Activated naive CD4-positive, alpha-beta T cell treated with anti-CD3 and anti-CD28 coated beads for 36 hours (primary cell): Measurements from ENCODE around the gene MARCO. TPM values are rescaled to one million over a fixed set of nuclear protein-coding genes. Genes with fewer than 3 reads are reported as not detected.

Experiments
- CTCF ChIA-PET: fragments of 350-600 bp; sonication (Branson Sonifier 250); formaldehyde crosslinking; loops from one replicate; lab custom pipeline; 2021; ENCODE audit warnings: antibody characterized with exemption; lab: Charles Lee
- DNase-seq: peaks from one replicate; pipeline ENCODE4 v3.0.0-alpha.2; 2020
- H3K27ac Mint-ChIP-seq: one replicate; pipeline ENCODE4 v1.8.0; 2021; ENCODE audit warnings: mild to moderate bottlenecking, mixed read lengths
- H3K27me3 Mint-ChIP-seq: one replicate; pipeline ENCODE4 v1.8.0; 2021; ENCODE audit warnings: low read depth, mixed read lengths
- H3K36me3 Mint-ChIP-seq: one replicate; pipeline ENCODE4 v1.8.0; 2021; ENCODE audit warnings: low read depth, mixed read lengths
- H3K4me1 Mint-ChIP-seq: one replicate; pipeline ENCODE4 v1.8.0; 2021; ENCODE audit warnings: low read depth, mixed read lengths
- H3K4me3 Mint-ChIP-seq: one replicate; pipeline ENCODE4 v1.8.0; 2021; ENCODE audit warnings: mild to moderate bottlenecking, moderate library complexity, mixed read lengths
- H3K9me3 Mint-ChIP-seq: one replicate; pipeline ENCODE4 v1.8.0; 2021; ENCODE audit warnings: mixed read lengths
- intact Hi-C: fragments of 100-400 bp; cut with micrococcal nuclease; formaldehyde crosslinking; loops from one replicate; pipeline ENCODE4 v1.15.1; 2023
- total RNA-seq, 2 experiments: library from RNA; stranded (reverse); gene quantifications; one replicate each; pipeline ENCODE4 v1.2.3, GENCODE V29; 2021

MARCO gene
- total RNA-seq, 2 experiments from 2014 or later, result not detected

DNA sequence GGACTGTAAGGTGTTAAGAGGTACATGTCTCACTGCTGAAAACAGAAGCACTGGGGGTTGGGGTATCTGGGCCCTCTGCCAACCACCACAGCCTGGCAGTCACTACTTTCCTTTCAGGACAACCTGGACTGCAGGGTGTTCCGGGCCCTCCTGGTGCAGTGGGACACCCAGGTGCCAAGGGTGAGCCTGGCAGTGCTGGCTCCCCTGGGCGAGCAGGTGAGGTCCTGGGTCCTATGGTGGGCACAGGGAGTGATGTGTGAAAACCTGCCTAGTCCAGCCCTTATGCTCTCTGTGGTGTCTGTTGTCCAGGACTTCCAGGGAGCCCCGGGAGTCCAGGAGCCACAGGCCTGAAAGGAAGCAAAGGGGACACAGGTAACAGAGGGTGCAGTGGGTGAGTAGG is 40.0 kb downstream of the MARCO start:
- Mint-ChIP-seq H3K4me3 (no peak overlapping the region), H3K4me1 (no peaks in the 10 kb centered on the region), H3K27ac (no peak overlapping the region), H3K36me3 (no peaks in the 10 kb centered on the region), H3K9me3 (peaks cover 2% of the 10 kb centered on the region), H3K27me3 (peaks cover 4% of the 10 kb centered on the region)
- intact Hi-C loops, result no loop called here
- no peak for DNase-seq
- CTCF ChIA-PET, result interaction anchor here (0.6 kb wide), 2 partner anchors 85 to 207 kb away, joined by 3 to 4 read pairs; no protein-coding TSS in a partner anchor

GRCh38 chr2:118983133-118983532 is 41.1 kb downstream of the MARCO start:
- CTCF ChIA-PET, result no interaction called here
- Mint-ChIP-seq H3K9me3 (no peaks in the 10 kb centered on the region), H3K36me3 (no peaks in the 10 kb centered on the region), H3K4me1 (no peaks in the 10 kb centered on the region), H3K27me3 (peaks cover 8% of the 10 kb centered on the region), H3K4me3 (no peak overlapping the region), H3K27ac (no peak overlapping the region)
- DNase-seq, result no peak
- intact Hi-C loops, result no loop called here

GRCh38 chr2:118983915-118984314 is 41.9 kb downstream of the MARCO start:
- H3K27me3 Mint-ChIP-seq, result peaks cover 8% of the 10 kb centered on the region
- H3K27ac Mint-ChIP-seq, result no peak overlapping the region
- DNase-seq, result no peak
- intact Hi-C loops, result no loop called here
- H3K9me3 Mint-ChIP-seq, result no peaks in the 10 kb centered on the region
- CTCF ChIA-PET, result no interaction called here
- H3K36me3 Mint-ChIP-seq, result no peaks in the 10 kb centered on the region
- H3K4me3 Mint-ChIP-seq, result no peak overlapping the region
- no peaks in the 10 kb centered on the region for H3K4me1 Mint-ChIP-seq

DNA sequence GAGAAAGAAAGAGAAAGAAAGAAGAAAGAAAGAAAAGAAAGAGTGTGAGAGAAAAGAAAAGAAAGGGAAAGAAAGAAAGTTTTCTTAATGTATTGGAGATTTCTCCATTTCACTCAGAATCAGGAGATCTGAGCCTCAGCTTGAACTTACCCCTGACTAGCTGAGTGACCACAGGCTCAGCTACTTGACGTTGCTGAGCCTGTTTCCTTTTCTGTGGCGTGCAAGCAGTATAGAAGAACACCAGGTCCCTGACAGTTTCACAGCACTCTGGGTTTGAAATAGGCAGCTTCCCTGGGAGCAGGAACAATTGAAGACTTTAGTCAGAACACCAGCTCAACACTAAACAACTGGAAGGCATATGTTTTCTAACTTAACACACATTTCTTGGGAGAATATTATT is 44.7 kb downstream of the MARCO start:
- peaks cover 8% of the 10 kb centered on the region for H3K27me3 Mint-ChIP-seq
- H3K27ac Mint-ChIP-seq, result no peak overlapping the region
- H3K36me3 Mint-ChIP-seq, result no peaks in the 10 kb centered on the region
- H3K4me1 Mint-ChIP-seq, result no peaks in the 10 kb centered on the region
- intact Hi-C loops, result no loop called here
- CTCF ChIA-PET, result interaction anchor here (0.7 kb wide), 1 partner anchor 104 kb away, joined by 3 read pairs; no protein-coding TSS in a partner anchor
- H3K4me3 Mint-ChIP-seq, result no peak overlapping the region
- H3K9me3 Mint-ChIP-seq, result no peaks in the 10 kb centered on the region
- DNase-seq, result no peak

- CTCF ChIA-PET, result no interaction called here
- Mint-ChIP-seq H3K9me3 (no peaks in the 10 kb centered on the region), H3K4me1 (no peaks in the 10 kb centered on the region), H3K4me3 (no peak overlapping the region), H3K27me3 (peaks cover 8% of the 10 kb centered on the region), H3K27ac (no peak overlapping the region), H3K36me3 (no peaks in the 10 kb centered on the region)
- no peak for DNase-seq
- intact Hi-C loops, result no loop called here
Measured at GRCh38 chr2:118987886-118988285, 45.9 kb downstream of the MARCO start.

DNA sequence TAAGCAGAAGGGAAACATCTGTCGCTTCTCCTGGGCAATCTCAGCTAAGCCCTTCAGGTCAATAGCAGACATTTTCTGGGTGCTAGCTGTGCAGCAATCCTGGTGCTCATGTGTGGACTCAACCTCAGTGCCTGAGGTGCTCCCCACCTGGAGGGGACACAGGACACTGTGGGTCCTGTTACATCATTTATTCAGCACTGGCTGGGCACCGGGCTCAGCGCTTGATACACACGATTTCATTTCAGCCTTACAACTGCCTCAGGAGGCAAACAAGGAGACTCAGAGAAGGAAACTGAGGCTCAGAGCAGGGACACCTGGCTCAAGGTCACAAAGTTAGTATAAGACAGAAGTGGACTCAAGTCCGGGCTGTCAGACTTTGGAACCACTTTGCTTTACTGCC is 46.7 kb downstream of the MARCO start:
- no peak overlapping the region for H3K4me3 Mint-ChIP-seq
- no peak for DNase-seq
- H3K4me1 Mint-ChIP-seq, result no peaks in the 10 kb centered on the region
- no peaks in the 10 kb centered on the region for H3K36me3 Mint-ChIP-seq
- H3K27ac Mint-ChIP-seq, result no peak overlapping the region
- H3K27me3 Mint-ChIP-seq, result peaks cover 8% of the 10 kb centered on the region
- no peaks in the 10 kb centered on the region for H3K9me3 Mint-ChIP-seq
- intact Hi-C loops, result no loop called here
- CTCF ChIA-PET, result no interaction called here

- CTCF ChIA-PET, result no interaction called here
- Mint-ChIP-seq H3K4me3 (no peak overlapping the region), H3K9me3 (no peaks in the 10 kb centered on the region), H3K4me1 (no peaks in the 10 kb centered on the region), H3K27ac (no peak overlapping the region), H3K36me3 (no peaks in the 10 kb centered on the region), H3K27me3 (peaks cover 8% of the 10 kb centered on the region)
- DNase-seq, result no peak
- intact Hi-C loops, result no loop called here
Measured at GRCh38 chr2:118989481-118989880, 47.5 kb downstream of the MARCO start.

- DNase-seq, result no peak
- CTCF ChIA-PET, result interaction anchor here (1.2 kb wide), 1 partner anchor 109 kb away, joined by 5 read pairs; no protein-coding TSS in a partner anchor
- no peak overlapping the region for H3K4me3 Mint-ChIP-seq
- no peaks in the 10 kb centered on the region for H3K9me3 Mint-ChIP-seq
- H3K36me3 Mint-ChIP-seq, result no peaks in the 10 kb centered on the region
- intact Hi-C loops, result no loop called here
- H3K27ac Mint-ChIP-seq, result no peak overlapping the region
- H3K4me1 Mint-ChIP-seq, result no peaks in the 10 kb centered on the region
- peaks cover 7% of the 10 kb centered on the region for H3K27me3 Mint-ChIP-seq
Measured at GRCh38 chr2:118990757-118991545, 49.0 kb downstream of the MARCO start.

DNA sequence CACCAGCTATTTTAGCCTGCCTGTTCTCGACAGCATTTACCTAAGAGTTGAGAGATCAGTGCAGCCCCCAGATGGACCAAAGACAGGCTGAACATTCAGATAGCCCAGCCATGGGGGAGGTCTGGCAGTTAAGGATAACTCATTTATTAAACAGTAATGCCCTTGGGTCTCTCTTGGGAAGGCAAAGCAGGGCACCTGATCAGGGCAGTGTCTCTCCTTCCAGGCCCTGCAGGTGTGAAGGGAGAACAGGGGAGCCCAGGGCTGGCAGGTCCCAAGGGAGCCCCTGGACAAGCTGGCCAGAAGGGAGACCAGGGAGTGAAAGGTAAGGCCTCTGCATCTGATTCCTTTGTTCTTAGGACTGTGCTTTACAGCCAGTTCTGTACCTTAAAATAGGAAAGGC is 49.6 kb downstream of the MARCO start:
- H3K36me3 Mint-ChIP-seq, result no peaks in the 10 kb centered on the region
- CTCF ChIA-PET, result no interaction called here
- H3K27me3 Mint-ChIP-seq, result peaks cover 5% of the 10 kb centered on the region
- no peaks in the 10 kb centered on the region for H3K9me3 Mint-ChIP-seq
- DNase-seq, result no peak
- intact Hi-C loops, result no loop called here
- H3K4me1 Mint-ChIP-seq, result no peaks in the 10 kb centered on the region
- no peak overlapping the region for H3K4me3 Mint-ChIP-seq
- no peak overlapping the region for H3K27ac Mint-ChIP-seq

DNA sequence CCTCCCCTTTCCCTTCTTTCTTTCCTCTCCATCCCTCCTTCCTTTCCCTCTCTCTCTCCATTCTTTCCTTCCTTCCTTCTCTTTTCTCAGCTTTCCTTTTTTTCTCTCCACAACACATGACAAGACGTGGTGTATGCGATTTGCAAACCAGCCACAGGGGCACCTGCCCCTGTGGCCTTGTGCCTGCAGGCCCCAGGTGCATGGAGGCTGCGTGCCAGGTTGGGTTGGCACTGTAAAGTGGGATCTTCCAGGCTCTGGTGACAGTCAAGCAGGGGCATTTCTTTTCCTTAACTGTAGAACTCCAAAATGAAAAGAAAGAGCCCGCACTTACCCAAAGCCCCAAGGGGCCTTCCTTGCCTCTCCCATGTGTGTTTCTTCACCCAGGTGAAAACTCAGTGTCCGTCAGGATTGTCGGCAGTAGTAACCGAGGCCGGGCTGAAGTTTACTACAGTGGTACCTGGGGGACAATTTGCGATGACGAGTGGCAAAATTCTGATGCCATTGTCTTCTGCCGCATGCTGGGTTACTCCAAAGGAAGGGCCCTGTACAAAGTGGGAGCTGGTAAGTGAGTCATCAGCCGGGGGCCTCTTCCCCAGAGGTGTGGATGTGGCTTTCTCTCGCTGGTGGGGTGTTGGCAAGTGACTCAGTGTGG is 50.9 kb downstream of the MARCO start:
- Mint-ChIP-seq H3K27me3 (peaks cover 4% of the 10 kb centered on the region), H3K4me1 (no peaks in the 10 kb centered on the region), H3K27ac (no peak overlapping the region), H3K36me3 (no peaks in the 10 kb centered on the region), H3K9me3 (no peaks in the 10 kb centered on the region), H3K4me3 (no peak overlapping the region)
- CTCF ChIA-PET, result no interaction called here
- intact Hi-C loops, result no loop called here
- DNase-seq, result no peak

DNA sequence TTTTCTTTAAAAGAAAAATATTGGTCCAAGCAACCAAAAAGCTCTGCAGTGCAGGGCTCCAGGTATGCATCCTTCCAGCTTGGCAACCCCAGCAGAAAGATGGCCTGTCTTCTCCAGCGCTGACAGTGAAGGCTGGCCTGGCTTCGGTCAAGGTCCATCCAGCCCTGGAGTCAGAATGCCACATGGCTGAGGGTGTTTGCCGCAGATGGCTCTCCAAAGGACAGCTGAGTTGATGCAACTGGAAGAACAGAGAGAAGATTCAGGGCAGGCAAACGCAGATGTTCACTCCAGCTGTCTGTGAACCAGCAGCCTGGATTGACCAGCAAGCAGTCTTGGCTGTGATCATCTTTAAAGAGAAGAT is 51.4 kb downstream of the MARCO start:
- CTCF ChIA-PET, result no interaction called here
- peaks cover 2% of the 10 kb centered on the region for H3K27me3 Mint-ChIP-seq
- no peak overlapping the region for H3K27ac Mint-ChIP-seq
- no peak overlapping the region for H3K4me3 Mint-ChIP-seq
- no peak for DNase-seq
- no peaks in the 10 kb centered on the region for H3K4me1 Mint-ChIP-seq
- no peaks in the 10 kb centered on the region for H3K9me3 Mint-ChIP-seq
- intact Hi-C loops, result no loop called here
- no peaks in the 10 kb centered on the region for H3K36me3 Mint-ChIP-seq

GRCh38 chr2:118994172-118994700 is 52.2 kb downstream of the MARCO start:
- Mint-ChIP-seq H3K9me3 (no peaks in the 10 kb centered on the region), H3K27ac (no peak overlapping the region), H3K4me3 (no peak overlapping the region), H3K4me1 (no peaks in the 10 kb centered on the region), H3K27me3 (peaks cover 2% of the 10 kb centered on the region), H3K36me3 (no peaks in the 10 kb centered on the region)
- CTCF ChIA-PET, result no interaction called here
- DNase-seq, result no peak
- intact Hi-C loops, result no loop called here

- no peak overlapping the region for H3K4me3 Mint-ChIP-seq
- no peaks in the 10 kb centered on the region for H3K4me1 Mint-ChIP-seq
- CTCF ChIA-PET, result no interaction called here
- DNase-seq, result no peak
- no peak overlapping the region for H3K27ac Mint-ChIP-seq
- no peaks in the 10 kb centered on the region for H3K9me3 Mint-ChIP-seq
- H3K27me3 Mint-ChIP-seq, result peaks cover 2% of the 10 kb centered on the region
- H3K36me3 Mint-ChIP-seq, result no peaks in the 10 kb centered on the region
- intact Hi-C loops, result no loop called here
Measured at GRCh38 chr2:118994778-118995177, 52.8 kb downstream of the MARCO start.
